Measurements from ENCODE around the gene CKS1B.

The CKS1B gene

DNA sequence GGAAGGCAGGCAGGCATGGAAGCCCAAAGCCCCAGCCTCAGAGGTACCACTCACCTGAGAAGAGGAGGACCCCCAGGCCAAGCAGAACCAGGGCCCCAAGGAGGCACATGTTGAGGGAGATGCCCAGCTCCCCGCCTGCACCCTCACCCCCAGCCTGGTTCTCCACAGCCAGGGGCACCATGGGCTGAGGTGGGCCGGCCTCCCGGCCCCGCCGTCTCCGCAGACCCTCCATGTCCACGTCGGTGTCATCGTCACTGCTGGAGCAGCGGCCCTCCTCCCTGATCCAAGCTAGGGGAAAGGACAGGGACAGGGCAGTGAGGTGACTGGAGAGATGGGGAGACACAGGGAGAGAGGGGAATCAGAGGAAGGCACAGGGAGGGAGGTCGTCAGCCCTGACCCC lies 26.4 kb upstream of the CKS1B start:
- TF ChIP-seq PPARA (CRISPR knock-in tag; IDR thresholded peaks at IDR 0.05; ENCODE audit: borderline replicate concordance) (no peak), TOX (CRISPR knock-in tag; IDR thresholded peaks at IDR 0.05; ENCODE audit: borderline replicate concordance) (no peak)

DNA sequence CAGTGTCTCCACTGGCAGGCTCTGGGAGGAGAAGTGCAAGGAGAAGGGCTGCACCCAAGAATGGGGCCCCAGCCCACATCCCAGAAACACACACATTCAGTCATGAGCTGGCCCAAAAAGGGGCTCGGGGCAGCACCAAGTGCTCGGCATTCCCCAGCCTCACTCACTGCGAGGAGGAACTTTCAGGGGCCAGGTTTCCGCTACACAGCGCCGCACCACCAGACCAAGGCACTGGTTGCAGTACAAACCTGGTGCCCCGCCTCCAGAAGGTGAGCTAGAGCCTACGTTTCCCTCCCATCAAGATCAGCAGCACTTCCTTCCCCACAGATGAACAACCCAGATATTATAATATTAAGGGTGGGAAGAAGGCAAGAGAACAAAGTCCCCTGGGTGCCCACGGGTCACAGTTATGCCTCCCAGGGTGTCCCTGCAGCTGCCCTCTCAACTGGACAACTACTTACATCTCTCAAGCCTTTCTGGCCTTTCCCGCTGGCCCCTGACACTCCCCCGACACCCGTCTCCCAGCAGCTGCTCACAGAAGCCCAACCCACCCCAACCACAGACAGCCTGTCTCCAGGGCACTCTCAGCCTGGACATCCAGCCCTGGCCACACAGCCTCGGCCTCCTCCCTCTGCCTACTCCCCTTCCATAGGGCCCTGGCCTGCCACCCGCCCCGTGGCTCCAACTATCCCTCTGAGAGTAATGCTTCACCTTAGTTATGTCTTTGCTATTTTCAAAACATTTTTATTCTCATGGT lies 22.4 kb upstream of the CKS1B start:
- TF ChIP-seq SNAI2 (CRISPR knock-in tag; IDR thresholded peaks at IDR 0.05) (no peak), ZNF8 (CRISPR knock-in tag; IDR thresholded peaks at IDR 0.05) (no peak), ARNTL (CRISPR knock-in tag; IDR thresholded peaks at IDR 0.05; ENCODE audit: borderline replicate concordance, low read depth) (no peak), ZC3H10 (CRISPR knock-in tag; IDR thresholded peaks at IDR 0.05) (no peak), BACH2 (CRISPR knock-in tag; IDR thresholded peaks at IDR 0.05; ENCODE audit: borderline replicate concordance) (no peak), ZFP3 (CRISPR knock-in tag; IDR thresholded peaks at IDR 0.05) (no peak), RARB (CRISPR knock-in tag; IDR thresholded peaks at IDR 0.05) (no peak)
- no peak for ATAC-seq

More for the DNA sequence above, 26.4 kb upstream of the CKS1B start:
- no peak for ATAC-seq

DNA sequence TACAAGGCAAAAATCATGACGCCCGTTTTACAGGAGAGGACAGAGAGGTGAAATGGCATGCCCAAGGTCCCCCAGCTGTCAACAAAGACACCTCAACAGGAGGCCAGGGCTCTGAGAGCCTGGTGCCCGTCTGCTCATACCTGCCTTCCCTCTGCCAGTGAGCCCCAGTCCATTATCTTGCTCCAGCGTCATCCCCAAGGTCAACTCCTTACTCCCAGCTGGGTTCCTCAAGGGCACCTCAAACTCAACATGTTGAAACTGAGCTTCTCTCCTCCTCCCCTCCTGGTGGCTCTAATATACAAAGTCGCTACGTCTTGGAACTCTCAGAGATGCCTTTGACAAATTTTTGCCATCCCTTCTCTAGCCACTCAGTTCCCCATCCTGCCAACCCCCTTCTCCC lies 21.8 kb upstream of the CKS1B start:
- TF ChIP-seq RARB (CRISPR knock-in tag; IDR thresholded peaks at IDR 0.05) (no peak), GLIS3 (CRISPR knock-in tag; IDR thresholded peaks at IDR 0.05) (no peak), TCF4 (CRISPR knock-in tag; IDR thresholded peaks at IDR 0.05; ENCODE audit: borderline replicate concordance) (no peak), ZC3H10 (CRISPR knock-in tag; IDR thresholded peaks at IDR 0.05) (no peak), OSR1 (CRISPR knock-in tag; IDR thresholded peaks at IDR 0.05) (no peak), ISL1 (CRISPR knock-in tag; IDR thresholded peaks at IDR 0.05) (no peak)
- TF ChIP-seq, protein P1, sequence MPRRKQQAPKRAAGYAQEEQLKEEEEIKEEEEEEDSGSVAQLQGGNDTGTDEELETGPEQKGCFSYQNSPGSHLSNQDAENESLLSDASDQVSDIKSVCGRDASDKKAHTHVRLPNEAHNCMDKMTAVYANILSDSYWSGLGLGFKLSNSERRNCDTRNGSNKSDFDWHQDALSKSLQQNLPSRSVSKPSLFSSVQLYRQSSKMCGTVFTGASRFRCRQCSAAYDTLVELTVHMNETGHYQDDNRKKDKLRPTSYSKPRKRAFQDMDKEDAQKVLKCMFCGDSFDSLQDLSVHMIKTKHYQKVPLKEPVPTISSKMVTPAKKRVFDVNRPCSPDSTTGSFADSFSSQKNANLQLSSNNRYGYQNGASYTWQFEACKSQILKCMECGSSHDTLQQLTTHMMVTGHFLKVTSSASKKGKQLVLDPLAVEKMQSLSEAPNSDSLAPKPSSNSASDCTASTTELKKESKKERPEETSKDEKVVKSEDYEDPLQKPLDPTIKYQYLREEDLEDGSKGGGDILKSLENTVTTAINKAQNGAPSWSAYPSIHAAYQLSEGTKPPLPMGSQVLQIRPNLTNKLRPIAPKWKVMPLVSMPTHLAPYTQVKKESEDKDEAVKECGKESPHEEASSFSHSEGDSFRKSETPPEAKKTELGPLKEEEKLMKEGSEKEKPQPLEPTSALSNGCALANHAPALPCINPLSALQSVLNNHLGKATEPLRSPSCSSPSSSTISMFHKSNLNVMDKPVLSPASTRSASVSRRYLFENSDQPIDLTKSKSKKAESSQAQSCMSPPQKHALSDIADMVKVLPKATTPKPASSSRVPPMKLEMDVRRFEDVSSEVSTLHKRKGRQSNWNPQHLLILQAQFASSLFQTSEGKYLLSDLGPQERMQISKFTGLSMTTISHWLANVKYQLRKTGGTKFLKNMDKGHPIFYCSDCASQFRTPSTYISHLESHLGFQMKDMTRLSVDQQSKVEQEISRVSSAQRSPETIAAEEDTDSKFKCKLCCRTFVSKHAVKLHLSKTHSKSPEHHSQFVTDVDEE (CRISPR knock-in tag; IDR thresholded peaks at IDR 0.05): no peak
- no peak for ATAC-seq

DNA sequence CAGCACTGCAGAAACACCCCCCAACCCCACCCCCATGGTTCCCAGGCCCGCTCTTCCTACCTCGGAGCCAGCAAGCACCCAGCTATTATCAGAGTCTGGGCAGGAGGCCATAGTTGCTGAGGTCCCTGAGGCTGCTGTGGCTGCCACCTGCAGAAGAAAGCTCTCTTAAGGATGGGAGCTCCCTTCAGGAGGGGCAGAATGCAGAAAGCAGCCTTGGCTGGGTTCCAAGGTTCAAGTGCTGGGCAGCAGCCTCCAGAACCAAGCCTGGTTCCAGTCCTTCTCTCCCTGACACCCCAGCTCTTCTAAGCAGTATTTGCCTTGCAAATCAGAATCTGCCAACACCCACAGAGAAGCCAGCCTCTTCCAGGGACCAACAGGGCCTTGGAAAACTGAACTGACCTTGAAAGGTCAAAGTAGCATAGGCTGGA lies 20.9 kb upstream of the CKS1B start:
- TF ChIP-seq ISL1 (CRISPR knock-in tag; IDR thresholded peaks at IDR 0.05): no peak
- TF ChIP-seq, protein P2, sequence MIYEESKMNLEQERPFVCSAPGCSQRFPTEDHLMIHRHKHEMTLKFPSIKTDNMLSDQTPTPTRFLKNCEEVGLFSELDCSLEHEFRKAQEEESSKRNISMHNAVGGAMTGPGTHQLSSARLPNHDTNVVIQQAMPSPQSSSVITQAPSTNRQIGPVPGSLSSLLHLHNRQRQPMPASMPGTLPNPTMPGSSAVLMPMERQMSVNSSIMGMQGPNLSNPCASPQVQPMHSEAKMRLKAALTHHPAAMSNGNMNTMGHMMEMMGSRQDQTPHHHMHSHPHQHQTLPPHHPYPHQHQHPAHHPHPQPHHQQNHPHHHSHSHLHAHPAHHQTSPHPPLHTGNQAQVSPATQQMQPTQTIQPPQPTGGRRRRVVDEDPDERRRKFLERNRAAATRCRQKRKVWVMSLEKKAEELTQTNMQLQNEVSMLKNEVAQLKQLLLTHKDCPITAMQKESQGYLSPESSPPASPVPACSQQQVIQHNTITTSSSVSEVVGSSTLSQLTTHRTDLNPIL (CRISPR knock-in tag; IDR thresholded peaks at IDR 0.05; ENCODE audit: low read depth): no peak
- no peak for TF ChIP-seq CSDC2 (CRISPR knock-in tag; IDR thresholded peaks at IDR 0.05)
- TF ChIP-seq, protein P3, sequence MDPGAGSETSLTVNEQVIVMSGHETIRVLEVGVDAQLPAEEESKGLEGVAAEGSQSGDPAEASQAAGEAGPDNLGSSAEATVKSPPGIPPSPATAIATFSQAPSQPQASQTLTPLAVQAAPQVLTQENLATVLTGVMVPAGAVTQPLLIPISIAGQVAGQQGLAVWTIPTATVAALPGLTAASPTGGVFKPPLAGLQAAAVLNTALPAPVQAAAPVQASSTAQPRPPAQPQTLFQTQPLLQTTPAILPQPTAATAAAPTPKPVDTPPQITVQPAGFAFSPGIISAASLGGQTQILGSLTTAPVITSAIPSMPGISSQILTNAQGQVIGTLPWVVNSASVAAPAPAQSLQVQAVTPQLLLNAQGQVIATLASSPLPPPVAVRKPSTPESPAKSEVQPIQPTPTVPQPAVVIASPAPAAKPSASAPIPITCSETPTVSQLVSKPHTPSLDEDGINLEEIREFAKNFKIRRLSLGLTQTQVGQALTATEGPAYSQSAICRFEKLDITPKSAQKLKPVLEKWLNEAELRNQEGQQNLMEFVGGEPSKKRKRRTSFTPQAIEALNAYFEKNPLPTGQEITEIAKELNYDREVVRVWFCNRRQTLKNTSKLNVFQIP (CRISPR knock-in tag; IDR thresholded peaks at IDR 0.05; ENCODE audit: borderline replicate concordance, low read depth): no peak
- no peak for TF ChIP-seq RARB (CRISPR knock-in tag; IDR thresholded peaks at IDR 0.05)
- no peak for TF ChIP-seq ARNTL (CRISPR knock-in tag; IDR thresholded peaks at IDR 0.05; ENCODE audit: borderline replicate concordance, low read depth)
- TF ChIP-seq GLIS3 (CRISPR knock-in tag; IDR thresholded peaks at IDR 0.05): no peak
- no peak for TF ChIP-seq ZFP3 (CRISPR knock-in tag; IDR thresholded peaks at IDR 0.05)
- TF ChIP-seq TCF4 (CRISPR knock-in tag; IDR thresholded peaks at IDR 0.05; ENCODE audit: borderline replicate concordance): no peak
- TF ChIP-seq ZC3H10 (CRISPR knock-in tag; IDR thresholded peaks at IDR 0.05): no peak
- no peak for TF ChIP-seq SNAI2 (CRISPR knock-in tag; IDR thresholded peaks at IDR 0.05)
- no peak for TF ChIP-seq OSR1 (CRISPR knock-in tag; IDR thresholded peaks at IDR 0.05)
- no peak for TF ChIP-seq ESRRG (CRISPR knock-in tag; IDR thresholded peaks at IDR 0.05)
- TF ChIP-seq ZNF565 (CRISPR knock-in tag; conservative IDR thresholded peaks at IDR 0.05; ENCODE audit: low read depth): no peak
- no peak for TF ChIP-seq ZFP30 (CRISPR knock-in tag; IDR thresholded peaks at IDR 0.05)
- TF ChIP-seq ZNF8 (CRISPR knock-in tag; IDR thresholded peaks at IDR 0.05): no peak
- no peak for TF ChIP-seq TOX (CRISPR knock-in tag; IDR thresholded peaks at IDR 0.05; ENCODE audit: borderline replicate concordance)
- ATAC-seq: no peak

DNA sequence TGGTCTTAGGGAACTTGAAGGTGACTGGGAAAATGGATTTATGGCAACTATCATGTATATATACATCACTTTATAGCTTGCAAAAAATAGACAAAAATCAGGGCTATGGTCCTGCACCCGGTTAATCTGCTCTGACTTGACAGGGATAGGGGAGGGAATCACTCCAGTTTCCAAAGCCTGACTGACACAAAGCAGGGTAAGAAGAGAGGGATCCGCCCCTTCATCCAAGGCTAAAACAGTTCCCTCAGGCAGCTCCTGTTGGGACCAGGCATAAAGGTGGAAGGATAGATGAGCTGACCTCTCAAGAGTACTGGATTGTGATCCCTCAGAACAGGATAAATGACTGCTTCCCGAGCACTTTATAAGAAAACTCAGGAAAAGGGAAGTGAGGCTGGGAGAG lies 19.9 kb upstream of the CKS1B start:
- TF ChIP-seq RARB (CRISPR knock-in tag; IDR thresholded peaks at IDR 0.05) (no peak), ZNF565 (CRISPR knock-in tag; conservative IDR thresholded peaks at IDR 0.05; ENCODE audit: low read depth) (no peak), TOX (CRISPR knock-in tag; IDR thresholded peaks at IDR 0.05; ENCODE audit: borderline replicate concordance) (no peak), SNAI2 (CRISPR knock-in tag; IDR thresholded peaks at IDR 0.05) (no peak), ZFP3 (CRISPR knock-in tag; IDR thresholded peaks at IDR 0.05) (no peak), OSR1 (CRISPR knock-in tag; IDR thresholded peaks at IDR 0.05) (no peak), ISL1 (CRISPR knock-in tag; IDR thresholded peaks at IDR 0.05) (no peak), ZNF8 (CRISPR knock-in tag; IDR thresholded peaks at IDR 0.05) (no peak), BACH2 (CRISPR knock-in tag; IDR thresholded peaks at IDR 0.05; ENCODE audit: borderline replicate concordance) (no peak), PPARA (CRISPR knock-in tag; IDR thresholded peaks at IDR 0.05; ENCODE audit: borderline replicate concordance) (no peak), TCF4 (CRISPR knock-in tag; IDR thresholded peaks at IDR 0.05; ENCODE audit: borderline replicate concordance) (no peak), ZFP30 (CRISPR knock-in tag; IDR thresholded peaks at IDR 0.05) (no peak)
- TF ChIP-seq, protein P4, sequence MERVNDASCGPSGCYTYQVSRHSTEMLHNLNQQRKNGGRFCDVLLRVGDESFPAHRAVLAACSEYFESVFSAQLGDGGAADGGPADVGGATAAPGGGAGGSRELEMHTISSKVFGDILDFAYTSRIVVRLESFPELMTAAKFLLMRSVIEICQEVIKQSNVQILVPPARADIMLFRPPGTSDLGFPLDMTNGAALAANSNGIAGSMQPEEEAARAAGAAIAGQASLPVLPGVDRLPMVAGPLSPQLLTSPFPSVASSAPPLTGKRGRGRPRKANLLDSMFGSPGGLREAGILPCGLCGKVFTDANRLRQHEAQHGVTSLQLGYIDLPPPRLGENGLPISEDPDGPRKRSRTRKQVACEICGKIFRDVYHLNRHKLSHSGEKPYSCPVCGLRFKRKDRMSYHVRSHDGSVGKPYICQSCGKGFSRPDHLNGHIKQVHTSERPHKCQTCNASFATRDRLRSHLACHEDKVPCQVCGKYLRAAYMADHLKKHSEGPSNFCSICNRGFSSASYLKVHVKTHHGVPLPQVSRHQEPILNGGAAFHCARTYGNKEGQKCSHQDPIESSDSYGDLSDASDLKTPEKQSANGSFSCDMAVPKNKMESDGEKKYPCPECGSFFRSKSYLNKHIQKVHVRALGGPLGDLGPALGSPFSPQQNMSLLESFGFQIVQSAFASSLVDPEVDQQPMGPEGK (CRISPR knock-in tag; IDR thresholded peaks at IDR 0.05; ENCODE audit: borderline replicate concordance): no peak
- no peak for ATAC-seq
